ENCODE measurements around the gene EPB41.

DNA sequence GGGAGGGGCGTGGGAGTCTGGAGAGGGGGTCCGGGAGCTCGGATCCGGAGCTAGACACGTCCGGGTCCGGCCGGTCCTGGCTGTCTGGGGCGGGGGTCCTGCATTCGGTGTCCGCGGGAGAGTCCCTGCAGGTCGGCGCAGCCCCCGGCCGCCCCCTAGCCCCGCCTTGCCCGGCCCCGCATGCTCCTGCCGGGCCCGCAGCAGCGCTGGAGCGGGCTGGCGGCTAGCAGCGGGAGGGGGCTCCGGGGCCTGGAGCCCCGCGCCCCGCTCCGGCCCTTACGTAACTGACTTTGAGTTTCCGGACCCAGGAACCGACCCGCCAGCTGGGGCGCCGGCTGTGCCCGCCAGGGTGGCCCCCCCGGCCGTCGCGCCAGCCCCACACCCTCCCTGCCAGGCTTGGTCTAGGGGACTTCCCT lies 26.9 kb upstream of the EPB41 start:
- no peak for TF ChIP-seq CTCF (conservative IDR thresholded peaks at IDR 0.05; ENCODE audit: low read depth in 2 of 2)
- TF ChIP-seq EZH2phosphoT487 (IDR thresholded peaks at IDR 0.05; ENCODE audit: unreplicated experiment) = no peak
- TF ChIP-seq, protein P1, sequence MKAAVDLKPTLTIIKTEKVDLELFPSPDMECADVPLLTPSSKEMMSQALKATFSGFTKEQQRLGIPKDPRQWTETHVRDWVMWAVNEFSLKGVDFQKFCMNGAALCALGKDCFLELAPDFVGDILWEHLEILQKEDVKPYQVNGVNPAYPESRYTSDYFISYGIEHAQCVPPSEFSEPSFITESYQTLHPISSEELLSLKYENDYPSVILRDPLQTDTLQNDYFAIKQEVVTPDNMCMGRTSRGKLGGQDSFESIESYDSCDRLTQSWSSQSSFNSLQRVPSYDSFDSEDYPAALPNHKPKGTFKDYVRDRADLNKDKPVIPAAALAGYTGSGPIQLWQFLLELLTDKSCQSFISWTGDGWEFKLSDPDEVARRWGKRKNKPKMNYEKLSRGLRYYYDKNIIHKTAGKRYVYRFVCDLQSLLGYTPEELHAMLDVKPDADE (IDR thresholded peaks at IDR 0.05) = no peak
